IPS-NIHi11 (cell line): ENCODE results near the gene TYW1.
"Not testable (repeated sequence)": the region's sequence is repeated elsewhere in the genome, so short reads cannot be mapped to it uniquely, and the experiment has no call there.

Source experiments
- DNase-seq: peaks from one replicate; pipeline ENCODE4 v3.0.0; 2012; ENCODE audit warnings: mixed read lengths, low spot score

The TYW1 gene

DNA sequence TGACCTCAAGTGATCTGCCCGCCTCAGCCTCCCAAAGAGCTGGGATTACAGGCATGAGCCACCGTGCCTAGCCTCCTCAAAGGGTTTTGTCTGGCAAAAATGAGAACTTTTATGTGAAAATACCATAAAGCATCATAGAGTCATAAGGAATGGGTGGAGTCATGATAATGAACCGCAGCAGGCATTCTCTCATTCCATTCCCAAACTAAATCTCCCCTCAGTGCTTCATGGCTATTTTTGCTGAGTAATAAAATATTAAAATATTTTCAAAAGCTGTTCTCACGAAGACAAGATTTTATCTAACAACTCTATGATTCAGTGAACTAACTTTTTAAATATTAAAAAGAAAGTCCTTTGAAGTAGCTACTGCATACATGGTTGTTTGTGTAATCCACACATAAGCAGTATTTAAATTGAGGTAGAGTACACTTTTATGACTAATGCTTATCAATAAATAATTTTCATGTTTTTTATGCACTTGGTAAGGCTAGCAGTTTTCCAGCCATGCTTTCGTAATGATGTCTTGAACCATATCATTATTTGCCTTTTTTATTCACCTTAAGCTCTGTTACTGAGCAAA lies 195.6 kb downstream of the TYW1 start:
- DNase-seq: not testable (repeated sequence)

- not testable (repeated sequence) for DNase-seq
Observed at GRCh38 chr7:67192889-67193613, 196.4 kb downstream of the TYW1 start.

- not testable (repeated sequence) for DNase-seq
Observed at GRCh38 chr7:67196176-67196575, 199.5 kb downstream of the TYW1 start.

DNA sequence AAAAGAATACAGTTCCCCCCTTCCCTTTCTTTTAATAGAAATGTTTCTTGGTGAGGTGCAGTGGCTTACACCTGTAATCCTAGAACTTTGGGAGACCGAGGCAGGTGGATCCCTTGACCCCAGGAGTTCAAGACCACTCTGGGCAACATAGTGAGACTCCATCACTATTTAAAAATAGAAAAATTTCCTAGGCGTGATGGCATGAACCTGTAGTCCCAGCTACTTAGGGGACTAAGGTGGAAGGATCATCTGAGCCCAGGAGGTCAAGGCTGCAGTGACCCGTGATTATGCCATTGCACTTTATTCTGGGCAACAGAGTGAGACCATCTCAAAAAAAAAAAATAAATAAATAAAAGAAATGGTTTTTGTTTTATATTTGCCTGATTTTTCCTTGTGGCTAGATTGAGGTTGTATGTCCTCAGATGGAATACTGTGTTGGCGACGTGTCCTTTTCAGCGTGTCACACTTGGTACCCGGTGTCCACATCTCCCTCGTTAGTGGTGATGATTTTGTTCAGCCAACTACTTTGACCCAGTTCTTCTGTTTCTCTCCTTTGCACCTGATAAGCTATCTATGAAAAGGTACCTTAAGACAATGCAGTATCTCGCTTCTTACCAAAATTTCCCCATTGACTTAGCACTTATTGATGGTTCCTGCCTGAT lies 202.4 kb downstream of the TYW1 start:
- not testable (repeated sequence) for DNase-seq

- DNase-seq: not testable (repeated sequence)
Observed at GRCh38 chr7:67205772-67206171, 209.1 kb downstream of the TYW1 start.

DNA sequence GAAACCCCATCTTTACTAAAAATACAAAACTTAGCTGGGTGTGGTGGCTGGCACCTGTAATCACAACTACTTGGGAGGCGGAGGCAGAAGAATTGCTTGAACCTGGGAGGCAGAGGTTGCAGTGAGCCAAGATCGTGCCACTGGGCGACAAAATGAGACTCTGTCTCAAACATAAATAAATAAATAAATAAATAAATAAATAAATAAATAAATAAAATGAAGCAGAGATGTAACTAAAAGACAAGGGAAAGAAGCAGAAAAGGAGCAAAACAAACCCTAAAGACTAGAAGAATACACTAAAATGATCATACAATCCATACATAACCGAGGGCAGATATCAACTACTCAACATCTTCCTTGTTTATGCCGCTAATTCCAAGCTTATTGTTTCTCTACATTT lies 209.8 kb downstream of the TYW1 start:
- DNase-seq: no peak

- not testable (repeated sequence) for DNase-seq
Observed at GRCh38 chr7:67208656-67209055, 212.0 kb downstream of the TYW1 start.

DNA sequence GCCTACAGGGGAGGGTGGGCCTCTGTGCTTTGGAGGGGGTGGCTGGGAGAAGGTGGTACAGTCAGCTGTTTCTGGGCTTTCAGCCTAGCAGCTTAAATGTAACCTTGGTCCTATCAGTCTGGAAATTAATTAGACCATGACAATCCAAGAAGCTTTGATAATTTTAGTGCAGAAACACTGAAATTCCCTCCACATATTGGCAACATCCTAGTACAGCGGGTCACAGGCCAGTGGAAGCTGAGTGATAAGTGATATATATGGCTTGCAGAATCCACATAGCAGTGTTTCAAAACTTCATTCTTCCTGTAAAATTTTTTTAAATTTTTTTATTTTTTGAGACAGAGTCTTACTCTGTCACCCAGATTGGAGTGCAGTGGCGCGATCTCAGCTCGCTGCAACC lies 212.6 kb downstream of the TYW1 start:
- no peak for DNase-seq

GRCh38 chr7:67210567-67210966 lies 213.9 kb downstream of the TYW1 start:
- DNase-seq: no peak

DNA sequence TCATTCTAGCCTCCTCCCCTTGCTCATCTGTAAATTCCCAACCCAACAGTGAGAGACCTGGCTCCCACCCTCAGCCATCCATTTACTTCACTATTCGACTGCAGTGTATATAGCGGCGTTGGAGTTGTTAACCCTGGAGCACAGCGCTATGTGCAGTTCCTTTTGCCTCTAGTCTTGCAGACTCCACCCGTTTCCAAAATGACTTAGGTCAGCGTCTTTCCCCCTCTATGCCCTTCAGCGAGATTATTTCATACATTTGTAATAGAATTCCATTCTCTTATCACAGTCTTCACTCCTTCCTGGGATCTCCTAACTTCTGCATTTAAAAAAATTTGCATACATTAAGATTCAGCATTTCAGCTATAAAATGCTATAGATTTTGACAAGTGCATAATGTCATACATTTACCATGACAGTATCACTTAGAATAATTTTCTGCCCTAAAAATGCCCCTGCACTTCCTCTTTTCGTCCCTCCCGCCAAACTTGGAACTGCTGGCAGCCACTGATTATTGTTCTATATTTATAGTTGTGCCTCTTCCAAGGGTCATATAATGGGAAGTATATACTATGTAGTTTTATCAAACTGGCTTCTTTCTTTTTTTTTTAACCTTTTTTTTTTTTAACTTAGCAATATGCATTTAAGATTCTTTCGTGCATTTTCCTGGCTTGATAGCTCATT lies 215.2 kb downstream of the TYW1 start:
- not testable (repeated sequence) for DNase-seq

- not testable (repeated sequence) for DNase-seq
Observed at GRCh38 chr7:67213038-67213437, 216.4 kb downstream of the TYW1 start.

GRCh38 chr7:67223551-67223950 lies 226.9 kb downstream of the TYW1 start:
- DNase-seq: not testable (repeated sequence)

DNA sequence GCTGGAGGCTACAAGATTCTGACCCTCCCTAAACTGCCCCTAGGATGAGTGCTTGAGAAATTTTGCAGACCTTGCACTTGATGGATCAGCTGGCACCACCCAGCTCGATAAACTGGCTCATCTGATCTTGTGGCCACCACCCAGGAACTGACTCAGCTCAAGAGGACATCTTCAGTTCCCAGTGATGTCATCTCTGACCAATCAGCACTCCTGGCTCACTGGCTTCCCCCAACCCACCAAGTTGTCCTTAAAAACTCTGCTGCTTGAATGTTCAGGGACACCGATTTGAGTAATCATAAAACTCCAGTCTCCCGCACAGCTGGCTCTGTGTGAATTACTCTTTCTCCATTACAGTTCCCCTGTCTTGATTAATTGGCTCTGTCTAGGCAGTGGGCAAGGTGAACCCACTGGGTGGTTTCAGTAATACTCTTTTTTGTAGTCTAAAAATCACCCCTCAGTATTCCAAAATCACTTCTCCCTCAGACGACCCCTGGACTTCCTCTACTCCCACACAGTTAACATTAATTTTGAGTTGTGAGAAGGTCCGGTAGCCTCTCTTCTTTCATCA lies 229.8 kb downstream of the TYW1 start:
- DNase-seq: not testable (repeated sequence)

DNA sequence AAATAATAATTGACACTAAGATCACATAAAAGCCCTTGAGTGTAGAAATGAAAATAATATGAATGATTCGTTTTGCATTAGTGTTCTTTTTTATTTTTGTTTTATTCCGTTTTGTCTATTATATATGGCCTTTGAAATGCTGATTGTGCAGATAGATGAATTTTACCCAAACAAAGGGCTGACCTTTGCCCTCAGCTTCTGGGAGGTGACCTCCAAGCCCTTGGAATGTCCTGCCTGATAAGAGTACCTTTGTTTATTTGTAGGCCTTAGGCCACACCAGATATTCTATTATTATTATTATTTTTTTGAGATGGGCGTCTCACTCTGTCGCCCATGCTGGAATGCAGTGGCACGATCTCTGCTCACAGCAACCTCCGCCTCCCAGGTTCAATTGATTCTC lies 230.3 kb downstream of the TYW1 start:
- not testable (repeated sequence) for DNase-seq

GRCh38 chr7:67229018-67229417 lies 232.4 kb downstream of the TYW1 start:
- DNase-seq: not testable (repeated sequence)

DNA sequence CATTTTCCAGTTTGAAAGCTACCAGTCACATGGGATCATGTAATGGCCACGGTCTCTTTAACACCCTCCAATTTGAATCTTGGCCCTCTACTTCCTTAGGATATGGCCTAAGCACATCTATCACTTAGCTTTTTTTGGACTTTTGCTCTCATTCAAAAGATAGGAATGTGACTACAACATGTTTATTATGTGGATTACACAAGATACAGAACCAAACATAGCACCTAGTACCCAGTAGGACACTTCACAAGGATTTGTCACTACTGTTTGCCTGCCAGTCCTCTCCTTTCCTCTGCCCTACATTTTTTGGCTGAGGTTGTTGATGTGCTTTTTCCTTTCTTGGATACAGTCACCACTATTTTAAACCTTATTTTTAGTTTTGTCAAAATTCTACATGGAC lies 233.4 kb downstream of the TYW1 start:
- DNase-seq: not testable (repeated sequence)

DNA sequence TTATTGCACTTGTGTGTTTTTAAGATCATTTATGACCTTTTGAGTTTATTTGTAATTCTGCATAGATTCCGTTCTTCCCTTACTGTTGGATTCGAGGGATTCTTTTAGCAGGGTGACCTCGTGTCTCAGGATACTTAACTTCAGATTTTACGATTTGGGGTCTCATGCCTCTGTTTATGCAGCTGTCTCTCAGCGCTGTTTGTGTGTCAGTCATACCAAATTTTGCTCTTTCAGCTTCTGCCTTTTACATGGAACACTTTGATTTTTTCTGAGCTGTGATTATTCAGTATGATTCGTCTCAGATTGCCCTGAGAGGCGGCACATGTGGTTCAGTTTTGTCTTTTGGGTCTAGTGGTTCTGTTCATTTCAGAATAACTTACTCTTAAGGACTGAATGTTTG lies 236.9 kb downstream of the TYW1 start:
- DNase-seq: not testable (repeated sequence)

GRCh38 chr7:67236216-67236615 lies 239.6 kb downstream of the TYW1 start:
- not testable (repeated sequence) for DNase-seq

DNA sequence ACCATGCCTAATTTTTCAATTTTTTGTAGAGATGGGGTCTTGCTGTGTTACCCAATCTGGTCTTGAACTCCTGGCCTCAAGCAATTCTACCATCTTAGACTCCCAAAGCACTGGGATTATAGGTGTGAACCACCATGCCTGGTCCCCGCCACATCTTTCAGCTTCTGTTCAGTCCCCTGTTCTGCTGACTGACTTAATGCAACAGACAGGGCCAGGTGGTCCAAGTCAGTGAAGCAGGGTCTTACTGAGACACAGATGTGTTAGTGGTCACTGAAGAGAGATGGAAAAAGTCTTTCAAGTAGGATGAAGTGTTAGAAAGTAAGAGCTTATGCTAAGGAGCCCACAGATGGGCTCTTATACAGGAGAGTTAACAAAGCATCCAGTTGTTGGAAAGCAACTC lies 246.2 kb downstream of the TYW1 start:
- DNase-seq: not testable (repeated sequence)

- not testable (repeated sequence) for DNase-seq
Observed at GRCh38 chr7:67248364-67248763, 251.7 kb downstream of the TYW1 start.

DNA sequence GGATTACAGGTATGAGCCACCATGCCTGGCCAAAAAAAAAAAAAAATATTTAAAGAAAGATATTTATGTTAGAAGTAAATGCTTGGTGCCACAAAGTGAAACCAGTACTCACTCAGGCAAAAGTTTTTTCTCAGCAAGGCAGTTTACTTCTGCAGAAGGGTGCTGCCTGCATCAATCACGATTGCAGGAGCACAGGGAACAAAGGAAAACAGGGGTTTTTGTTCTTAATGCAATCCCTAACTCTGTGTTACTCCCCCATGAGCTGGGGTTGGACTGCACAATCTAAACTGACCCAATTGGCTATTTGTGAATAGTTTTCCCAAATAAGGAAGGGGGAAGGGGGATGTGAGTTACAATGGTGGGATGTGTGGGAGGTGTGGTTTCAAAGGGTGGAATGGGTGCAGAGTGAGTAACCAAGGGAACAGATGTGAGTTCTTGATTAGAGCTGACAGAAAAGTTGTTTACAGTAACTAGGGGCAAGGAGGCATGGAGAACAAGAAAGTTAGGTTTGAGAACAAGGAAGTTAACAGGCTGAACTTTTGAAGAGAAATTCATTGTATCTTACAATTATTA lies 255.4 kb downstream of the TYW1 start:
- DNase-seq: no peak

GRCh38 chr7:67255076-67255475 lies 258.4 kb downstream of the TYW1 start:
- not testable (repeated sequence) for DNase-seq
